SK-N-SH treated with all-trans-retinoic acid at 6 μM for 48 hours (cell line): ENCODE results near the gene MED26.

ENCODE experiments used
- ATAC-seq: fragments of 200-7000 bp; cut with Tn5 transposase; 3 replicates; pipeline ENCODE4 v1.9.1; 2020; ENCODE audit warnings: mild to moderate bottlenecking, moderate library complexity
- ARNTL ChIP-seq: fragments of 450-650 bp; formaldehyde crosslinking; IDR thresholded peaks from 2 replicates; pipeline ENCODE4 v1.5.0; 2020; ENCODE audit warnings: low read depth, mild to moderate bottlenecking, moderate library complexity, borderline replicate concordance
- BACH2 ChIP-seq: fragments of 250-450 bp; sonication (Bioruptor Pico); IDR thresholded peaks from 2 replicates; pipeline ENCODE4 v1.9.0; 2021; ENCODE audit warnings: mild to moderate bottlenecking, borderline replicate concordance
- CREB5 ChIP-seq: fragments of 250-450 bp; sonication (Bioruptor Pico); IDR thresholded peaks from 2 replicates; pipeline ENCODE4 v1.5.1; 2020; ENCODE audit warnings: low read depth, mild to moderate bottlenecking, moderate library complexity
- CSDC2 ChIP-seq: fragments of 250-450 bp; sonication (Bioruptor Pico); IDR thresholded peaks from 2 replicates; pipeline ENCODE4 v1.5.0; 2020; ENCODE audit warnings: mild to moderate bottlenecking, moderate library complexity
- ESRRG ChIP-seq: fragments of 250-450 bp; sonication (Bioruptor Pico); IDR thresholded peaks from 2 replicates; pipeline ENCODE4 v1.6.1; 2021; ENCODE audit warnings: mild to moderate bottlenecking
- GLIS3 ChIP-seq: fragments of 250-450 bp; sonication (Bioruptor Pico); IDR thresholded peaks from 2 replicates; pipeline ENCODE4 v1.5.0; 2020; ENCODE audit warnings: mild to moderate bottlenecking, moderate library complexity
- ISL1 ChIP-seq: fragments of 250-450 bp; sonication (Bioruptor Pico); IDR thresholded peaks from 2 replicates; pipeline ENCODE4 v2.1.2; 2022; ENCODE audit warnings: mild to moderate bottlenecking, moderate library complexity
- OSR1 ChIP-seq: fragments of 250-450 bp; sonication (Bioruptor Pico); IDR thresholded peaks from 2 replicates; pipeline ENCODE4 v1.8.0; 2022; ENCODE audit warnings: moderate library complexity, mild to moderate bottlenecking, inconsistent platforms
- PATZ1 ChIP-seq: fragments of 250-450 bp; sonication (Bioruptor Pico); IDR thresholded peaks from 2 replicates; pipeline ENCODE4 v1.8.0; 2020; ENCODE audit warnings: mild to moderate bottlenecking, moderate library complexity, borderline replicate concordance
- POU6F1 ChIP-seq: fragments of 250-450 bp; sonication (Bioruptor Pico); IDR thresholded peaks from 2 replicates; pipeline ENCODE4 v1.8.0; 2021; ENCODE audit warnings: low read depth, mild to moderate bottlenecking, moderate library complexity, borderline replicate concordance
- RARB ChIP-seq: fragments of 250-450 bp; sonication (Bioruptor Pico); IDR thresholded peaks from 2 replicates; pipeline ENCODE4 v1.8.0; 2021; ENCODE audit warnings: mild to moderate bottlenecking, moderate library complexity
- SNAI2 ChIP-seq: fragments of 250-450 bp; sonication (Bioruptor Pico); IDR thresholded peaks from 2 replicates; pipeline ENCODE4 v1.5.0; 2020; ENCODE audit warnings: mild to moderate bottlenecking, moderate library complexity
- TCF4 ChIP-seq: fragments of 250-450 bp; sonication (Bioruptor Pico); IDR thresholded peaks from 2 replicates; pipeline ENCODE4 v1.8.0; 2021; ENCODE audit warnings: mild to moderate bottlenecking, moderate library complexity, borderline replicate concordance
- TOX ChIP-seq: fragments of 250-450 bp; sonication (Bioruptor Pico); IDR thresholded peaks from 2 replicates; pipeline ENCODE4 v1.8.0; 2021; ENCODE audit warnings: mild to moderate bottlenecking, moderate library complexity, borderline replicate concordance
- TSHZ2 ChIP-seq: fragments of 250-450 bp; sonication (Bioruptor Pico); IDR thresholded peaks from 2 replicates; pipeline ENCODE4 v1.5.0; 2020; ENCODE audit warnings: mild to moderate bottlenecking, moderate library complexity
- ZC3H10 ChIP-seq: fragments of 250-450 bp; sonication (Bioruptor Pico); IDR thresholded peaks from 2 replicates; pipeline ENCODE4 v1.5.1; 2021; ENCODE audit warnings: mild to moderate bottlenecking, moderate library complexity
- ZFP3 ChIP-seq: fragments of 250-450 bp; sonication (Bioruptor Pico); IDR thresholded peaks from 2 replicates; pipeline ENCODE4 v1.5.0; 2020; ENCODE audit warnings: mild to moderate bottlenecking, moderate library complexity
- ZFP30 ChIP-seq: fragments of 450-650 bp; formaldehyde crosslinking; IDR thresholded peaks from 2 replicates; pipeline ENCODE4 v1.5.0; 2022; ENCODE audit warnings: mild to moderate bottlenecking, moderate library complexity
- ZNF565 ChIP-seq: fragments of 450-650 bp; formaldehyde crosslinking; conservative IDR thresholded peaks from 2 replicates; pipeline ENCODE4 v1.5.0; 2020; ENCODE audit warnings: low read depth, mild to moderate bottlenecking, moderate library complexity

Gene MED26

GRCh38 chr19:16627928-16628182 is 149 bp downstream of the MED26 start:
- ATAC-seq = no peak
- no peak for TF ChIP-seq GLIS3 (CRISPR knock-in tag)
- TF ChIP-seq ZC3H10 (CRISPR knock-in tag) = no peak
- no peak for TF ChIP-seq CSDC2
- TF ChIP-seq ZFP3 (CRISPR knock-in tag) = no peak
- no peak for TF ChIP-seq ZFP30 (CRISPR knock-in tag)
- no peak for TF ChIP-seq PATZ1 (CRISPR knock-in tag)
- no peak for TF ChIP-seq SNAI2 (CRISPR knock-in tag)
- no peak for TF ChIP-seq TCF4
- no peak for TF ChIP-seq CREB5 (CRISPR knock-in tag)
- no peak for TF ChIP-seq BACH2 (CRISPR knock-in tag)
- no peak for TF ChIP-seq ARNTL (CRISPR knock-in tag)
- no peak for TF ChIP-seq ZNF565 (CRISPR knock-in tag)
- TF ChIP-seq OSR1 (CRISPR knock-in tag) = no peak
- no peak for TF ChIP-seq TOX
- TF ChIP-seq ESRRG (CRISPR knock-in tag) = no peak

- no peak for TF ChIP-seq POU6F1
- no peak for TF ChIP-seq ESRRG (CRISPR knock-in tag)
- no peak for TF ChIP-seq ZFP30 (CRISPR knock-in tag)
- TF ChIP-seq ARNTL (CRISPR knock-in tag) = no peak
- TF ChIP-seq TOX = no peak
- no peak for TF ChIP-seq PATZ1 (CRISPR knock-in tag)
- ATAC-seq = no peak
These were observed 644 bp downstream of the MED26 start for GRCh38 chr19:16627193-16627927.

- no peak for TF ChIP-seq ARNTL (CRISPR knock-in tag)
- no peak for TF ChIP-seq OSR1 (CRISPR knock-in tag)
- TF ChIP-seq, all 23 proteins: peak for 0
- no peak for ATAC-seq
These were observed 1.2 kb downstream of the MED26 start for GRCh38 chr19:16626796-16627192.

GRCh38 chr19:16625163-16625958 is 2.6 kb downstream of the MED26 start:
- no peak for ATAC-seq
- no peak for TF ChIP-seq RARB (CRISPR knock-in tag)
- no peak for TF ChIP-seq TSHZ2 (CRISPR knock-in tag)
- TF ChIP-seq POU6F1 = no peak
- no peak for TF ChIP-seq OSR1 (CRISPR knock-in tag)
- no peak for TF ChIP-seq CSDC2
- TF ChIP-seq TOX = no peak
- no peak for TF ChIP-seq ESRRG (CRISPR knock-in tag)
- no peak for TF ChIP-seq ISL1 (CRISPR knock-in tag)
- no peak for TF ChIP-seq ARNTL (CRISPR knock-in tag)
- TF ChIP-seq CREB5 (CRISPR knock-in tag) = no peak
- TF ChIP-seq ZC3H10 (CRISPR knock-in tag) = no peak
